Mesodermal cell (in vitro differentiated cells): ENCODE measurements around the gene IL4I1.
A peak's percentile ranks its signal among the peaks of the same experiment; 100 is the strongest.

Experiments used
- H3K27ac ChIP-seq: 2 replicates; pipeline ENCODE4 v1.7.0; 2013; ENCODE audit warnings: mild to moderate bottlenecking, low read depth, low read length, moderate library complexity; ENCODE audit not compliant: severe bottlenecking
- H3K36me3 ChIP-seq: 2 replicates; pipeline ENCODE4 v1.7.1; 2013; ENCODE audit warnings: mild to moderate bottlenecking, low read length, moderate library complexity; ENCODE audit not compliant: control insufficient read depth, insufficient read depth
- H3K4me1 ChIP-seq: one replicate; pipeline ENCODE4 v1.7.1; 2013; ENCODE audit warnings: mild to moderate bottlenecking, low read length; ENCODE audit not compliant: insufficient read depth, control insufficient read depth, poor library complexity, severe bottlenecking
- H3K4me3 ChIP-seq: 2 replicates; pipeline ENCODE4 v1.7.0; 2013; ENCODE audit warnings: low read length, control low read depth, mild to moderate bottlenecking; ENCODE audit not compliant: insufficient read depth, poor library complexity, severe bottlenecking; ENCODE audit errors: extremely low read depth
- H3K9me3 ChIP-seq: 2 replicates; pipeline ENCODE4 v1.7.1; 2013; ENCODE audit warnings: mild to moderate bottlenecking, low read length, moderate library complexity; ENCODE audit not compliant: control insufficient read depth
- WGBS, 2 experiments: methylation state at CpG; one replicate each; pipeline ENCODE4 v1.1.5; 2013; ENCODE audit warnings: missing lambda C conversion rate in 2 of 2; ENCODE audit not compliant: insufficient coverage in 2 of 2; 5-methylcytosine and 5-hydroxymethylcytosine counted together

The IL4I1 gene

GRCh38 chr19:49876422-49877019, 20.2 kb downstream of the IL4I1 start:
- H3K27ac ChIP-seq = peak overlapping the region; percentile 98
- H3K4me1 ChIP-seq = peaks cover 11% of the 10 kb centered on the region
- peaks cover 46% of the 10 kb centered on the region for H3K36me3 ChIP-seq
- WGBS, 2 experiments = 0% methylated on average over 40 to 41 of the region's 46 CpGs
- peak overlapping the region; percentile 99 for H3K4me3 ChIP-seq
- H3K9me3 ChIP-seq = no peaks in the 10 kb centered on the region

- Histone ChIP-seq H3K27ac (peak overlapping the region; percentile 98), H3K4me3 (peak overlapping the region; percentile 99), H3K36me3 (peaks cover 46% of the 10 kb centered on the region), H3K9me3 (no peaks in the 10 kb centered on the region), H3K4me1 (peaks cover 11% of the 10 kb centered on the region)
- 0 to 1% methylated on average over 22 to 26 of the region's 28 CpGs for WGBS, 2 experiments
Observed at GRCh38 chr19:49875857-49876421, 20.7 kb downstream of the IL4I1 start.

GRCh38 chr19:49875177-49875576, 21.5 kb downstream of the IL4I1 start:
- H3K4me3 ChIP-seq = peak overlapping the region; percentile 99
- H3K4me1 ChIP-seq = peaks cover 11% of the 10 kb centered on the region
- 88 to 89% methylated on average over 3 to 4 of the region's 4 CpGs for WGBS, 2 experiments
- no peaks in the 10 kb centered on the region for H3K9me3 ChIP-seq
- H3K36me3 ChIP-seq = peaks cover 44% of the 10 kb centered on the region
- H3K27ac ChIP-seq = no peak overlapping the region

- H3K27ac ChIP-seq = no peak overlapping the region
- no peaks in the 10 kb centered on the region for H3K9me3 ChIP-seq
- WGBS, 2 experiments = 93 to 96% methylated on average over 8 to 10 of the region's 11 CpGs
- no peak overlapping the region for H3K4me3 ChIP-seq
- peaks cover 39% of the 10 kb centered on the region for H3K36me3 ChIP-seq
- H3K4me1 ChIP-seq = peaks cover 11% of the 10 kb centered on the region
Observed at GRCh38 chr19:49874503-49875157, 22.1 kb downstream of the IL4I1 start.

GRCh38 chr19:49873834-49874233, 22.9 kb downstream of the IL4I1 start:
- H3K36me3 ChIP-seq = peaks cover 31% of the 10 kb centered on the region
- no peak overlapping the region for H3K27ac ChIP-seq
- 98% methylated on average over 9 to 10 of the region's 10 CpGs for WGBS, 2 experiments
- H3K9me3 ChIP-seq = no peaks in the 10 kb centered on the region
- peaks cover 8% of the 10 kb centered on the region for H3K4me1 ChIP-seq
- no peak overlapping the region for H3K4me3 ChIP-seq

GRCh38 chr19:49873129-49873521, 23.6 kb downstream of the IL4I1 start:
- 97 to 98% methylated on average over 23 to 27 of the region's 29 CpGs for WGBS, 2 experiments
- H3K9me3 ChIP-seq = peaks cover 5% of the 10 kb centered on the region

GRCh38 chr19:49872245-49873128, 24.2 kb downstream of the IL4I1 start:
- 93% methylated on average over 16 to 17 of the region's 27 CpGs for WGBS, 2 experiments
- peaks cover 5% of the 10 kb centered on the region for H3K9me3 ChIP-seq
- H3K4me3 ChIP-seq = no peak overlapping the region
- H3K27ac ChIP-seq = no peak overlapping the region
- peaks cover 3% of the 10 kb centered on the region for H3K4me1 ChIP-seq
- H3K36me3 ChIP-seq = peaks cover 35% of the 10 kb centered on the region

More at GRCh38 chr19:49873129-49873521, 23.6 kb downstream of the IL4I1 start:
- Histone ChIP-seq H3K4me1 (peaks cover 3% of the 10 kb centered on the region), H3K36me3 (peaks cover 35% of the 10 kb centered on the region), H3K27ac (no peak overlapping the region), H3K4me3 (no peak overlapping the region)

GRCh38 chr19:49871349-49871985, 25.2 kb downstream of the IL4I1 start:
- 94 to 96% methylated on average over 8 to 11 of the region's 17 CpGs for WGBS, 2 experiments
- no peak overlapping the region for H3K27ac ChIP-seq

GRCh38 chr19:49870309-49870901, 26.3 kb downstream of the IL4I1 start:
- 91 to 95% methylated on average over 14 to 15 of the region's 15 CpGs for WGBS, 2 experiments
- H3K4me3 ChIP-seq = peak overlapping the region; percentile 42
- peaks cover 5% of the 10 kb centered on the region for H3K9me3 ChIP-seq
- H3K36me3 ChIP-seq = peaks cover 38% of the 10 kb centered on the region
- peaks cover 10% of the 10 kb centered on the region for H3K4me1 ChIP-seq
- H3K27ac ChIP-seq = peak overlapping the region; percentile 84

More at GRCh38 chr19:49871349-49871985, 25.2 kb downstream of the IL4I1 start:
- peaks cover 35% of the 10 kb centered on the region for H3K36me3 ChIP-seq
- H3K4me1 ChIP-seq = peaks cover 4% of the 10 kb centered on the region
- H3K9me3 ChIP-seq = peaks cover 5% of the 10 kb centered on the region
- no peak overlapping the region for H3K4me3 ChIP-seq
